Stimulated activated CD8-positive, alpha-beta memory T cell treated with anti-CD3 and anti-CD28 coated beads, Interleukin-4, amount 100 ng/mL, for 1 hour (primary cell): ENCODE measurements around the gene SLC5A1.
"Not testable (repeated sequence)": the region's sequence is repeated elsewhere in the genome, so short reads cannot be mapped to it uniquely, and the experiment has no call there.

Source experiments
- DNase-seq, 2 donors: peaks; one replicate each; pipeline ENCODE4 v3.0.0-alpha.2; 2020; ENCODE audit warnings: low read depth in 2 of 2, low spot score in 1 of 2

The SLC5A1 gene

GRCh38 chr22:32142600-32142999, 99.5 kb downstream of the SLC5A1 start:
- DNase-seq: no peak

- no peak for DNase-seq
Measured at GRCh38 chr22:32144496-32145274, 101.6 kb downstream of the SLC5A1 start.

- DNase-seq: not testable (repeated sequence)
Measured at GRCh38 chr22:32147128-32147527, 104.1 kb downstream of the SLC5A1 start.

GRCh38 chr22:32148372-32148771, 105.3 kb downstream of the SLC5A1 start:
- DNase-seq: not testable (repeated sequence)

GRCh38 chr22:32150647-32151046, 107.6 kb downstream of the SLC5A1 start:
- not testable (repeated sequence) for DNase-seq

GRCh38 chr22:32151641-32152040, 108.6 kb downstream of the SLC5A1 start:
- DNase-seq: not testable (repeated sequence)

GRCh38 chr22:32154727-32155126, 111.7 kb downstream of the SLC5A1 start:
- not testable (repeated sequence) for DNase-seq

- DNase-seq: not testable (repeated sequence)
Measured at GRCh38 chr22:32157632-32158031, 114.6 kb downstream of the SLC5A1 start.

- no peak for DNase-seq
Measured at GRCh38 chr22:32158712-32159533, 115.9 kb downstream of the SLC5A1 start, which contains the start of gene C22orf42. Gene C22orf42 (minus strand): TSS chr22:32159303. CDS start chr22:32159215, 88 bp downstream.

GRCh38 chr22:32160411-32160810, 117.3 kb downstream of the SLC5A1 start:
- DNase-seq: not testable (repeated sequence)
